GM12875 (cell line): ENCODE measurements around the gene RALGDS.

ENCODE experiments used
- H3K4me3 ChIP-seq: one replicate; pipeline ENCODE4 v1.5.1; 2011; ENCODE audit warnings: low read depth, low read length, control low read depth
- TF ChIP-seq, protein P1 (sequence below): IDR thresholded peaks from 2 replicates; pipeline ENCODE4 v1.5.1; 2011; ENCODE audit warnings: low read depth, mild to moderate bottlenecking, control low read depth, inconsistent platforms, low read length, moderate library complexity, borderline replicate concordance; ENCODE audit not compliant: insufficient read depth

The RALGDS gene

DNA sequence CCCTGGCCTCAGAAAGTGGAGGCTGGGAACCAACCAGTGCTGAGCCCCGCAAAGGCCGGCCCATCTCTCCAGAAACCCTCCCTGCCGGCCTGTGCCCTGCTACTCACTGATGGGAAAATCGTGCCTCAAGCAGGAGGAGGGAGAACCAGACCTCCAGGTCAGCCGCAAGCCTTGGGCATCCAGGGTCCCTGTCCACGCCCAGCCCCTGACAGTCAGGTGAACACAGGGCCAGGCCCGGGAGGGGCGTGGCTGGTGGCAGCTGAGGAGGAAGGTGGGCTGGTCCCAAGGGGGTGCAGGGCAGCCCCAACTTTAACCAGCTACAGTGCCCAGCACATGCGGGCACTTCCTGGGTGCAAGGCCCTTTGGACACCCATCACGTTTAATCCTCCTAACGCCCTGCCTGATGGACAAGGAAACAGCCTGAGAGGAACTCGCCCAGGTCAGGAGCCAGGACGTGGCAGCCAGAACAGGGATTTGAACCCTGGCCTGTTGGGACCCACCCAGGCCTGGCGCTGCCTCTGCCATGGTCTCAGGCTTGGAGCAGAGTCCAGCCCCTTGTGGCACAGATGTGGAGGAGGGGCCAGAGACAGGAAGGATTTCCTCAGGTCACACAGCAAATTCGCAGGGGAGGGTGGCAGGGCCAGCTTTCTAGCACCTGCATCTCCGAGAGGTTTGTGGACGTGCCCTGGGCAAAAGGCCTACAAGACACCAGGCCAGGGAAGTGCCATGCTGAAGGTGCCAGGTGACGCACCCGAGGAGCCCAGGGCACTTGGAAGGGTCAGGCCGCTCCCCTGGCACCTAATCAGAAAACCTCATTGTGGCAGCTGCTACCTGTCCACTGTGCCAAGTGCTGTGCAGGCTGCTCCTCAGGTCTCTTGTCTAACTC lies 4.5 kb downstream of the RALGDS start:
- H3K4me3 ChIP-seq: peak overlapping the region; percentile 55
- TF ChIP-seq, protein P1, sequence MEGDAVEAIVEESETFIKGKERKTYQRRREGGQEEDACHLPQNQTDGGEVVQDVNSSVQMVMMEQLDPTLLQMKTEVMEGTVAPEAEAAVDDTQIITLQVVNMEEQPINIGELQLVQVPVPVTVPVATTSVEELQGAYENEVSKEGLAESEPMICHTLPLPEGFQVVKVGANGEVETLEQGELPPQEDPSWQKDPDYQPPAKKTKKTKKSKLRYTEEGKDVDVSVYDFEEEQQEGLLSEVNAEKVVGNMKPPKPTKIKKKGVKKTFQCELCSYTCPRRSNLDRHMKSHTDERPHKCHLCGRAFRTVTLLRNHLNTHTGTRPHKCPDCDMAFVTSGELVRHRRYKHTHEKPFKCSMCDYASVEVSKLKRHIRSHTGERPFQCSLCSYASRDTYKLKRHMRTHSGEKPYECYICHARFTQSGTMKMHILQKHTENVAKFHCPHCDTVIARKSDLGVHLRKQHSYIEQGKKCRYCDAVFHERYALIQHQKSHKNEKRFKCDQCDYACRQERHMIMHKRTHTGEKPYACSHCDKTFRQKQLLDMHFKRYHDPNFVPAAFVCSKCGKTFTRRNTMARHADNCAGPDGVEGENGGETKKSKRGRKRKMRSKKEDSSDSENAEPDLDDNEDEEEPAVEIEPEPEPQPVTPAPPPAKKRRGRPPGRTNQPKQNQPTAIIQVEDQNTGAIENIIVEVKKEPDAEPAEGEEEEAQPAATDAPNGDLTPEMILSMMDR: no peak

DNA sequence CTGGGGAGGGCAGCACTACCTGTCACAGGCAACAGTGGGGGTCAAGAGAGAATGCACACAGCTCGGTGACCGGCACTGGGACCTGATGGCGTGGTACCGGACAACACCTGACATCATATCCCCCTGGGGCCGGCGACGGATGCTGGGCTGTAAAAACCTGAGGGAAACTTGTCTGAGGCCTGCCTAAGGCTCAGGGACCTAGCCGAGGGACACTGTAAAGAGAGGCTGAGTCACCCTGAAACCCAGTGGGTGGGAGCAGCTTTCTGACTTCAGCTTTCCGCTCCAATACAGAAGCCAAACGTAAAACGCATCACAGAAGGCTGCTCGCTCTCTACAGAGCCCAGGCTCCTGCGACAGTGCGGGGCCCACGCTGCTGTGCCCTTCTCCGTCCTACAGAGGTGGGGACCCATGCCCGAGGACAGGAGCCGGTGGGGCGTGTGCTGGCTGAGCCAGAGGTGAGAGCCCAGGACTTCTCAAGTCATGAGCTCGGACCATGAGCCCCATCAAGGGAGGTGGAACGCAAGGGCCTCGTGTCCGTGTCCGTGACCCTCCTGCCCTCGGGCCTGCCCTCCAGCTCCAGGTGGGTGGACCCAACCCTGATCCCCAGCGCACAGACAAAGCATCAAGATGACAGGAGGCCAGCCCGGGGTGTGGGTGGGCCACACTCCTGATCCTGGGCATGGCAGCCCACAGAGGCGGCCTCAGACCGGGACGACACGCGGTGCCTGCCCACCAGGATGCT lies 5.3 kb downstream of the RALGDS start:
- TF ChIP-seq, protein P1: no peak
- H3K4me3 ChIP-seq: peak overlapping the region; percentile 55

DNA sequence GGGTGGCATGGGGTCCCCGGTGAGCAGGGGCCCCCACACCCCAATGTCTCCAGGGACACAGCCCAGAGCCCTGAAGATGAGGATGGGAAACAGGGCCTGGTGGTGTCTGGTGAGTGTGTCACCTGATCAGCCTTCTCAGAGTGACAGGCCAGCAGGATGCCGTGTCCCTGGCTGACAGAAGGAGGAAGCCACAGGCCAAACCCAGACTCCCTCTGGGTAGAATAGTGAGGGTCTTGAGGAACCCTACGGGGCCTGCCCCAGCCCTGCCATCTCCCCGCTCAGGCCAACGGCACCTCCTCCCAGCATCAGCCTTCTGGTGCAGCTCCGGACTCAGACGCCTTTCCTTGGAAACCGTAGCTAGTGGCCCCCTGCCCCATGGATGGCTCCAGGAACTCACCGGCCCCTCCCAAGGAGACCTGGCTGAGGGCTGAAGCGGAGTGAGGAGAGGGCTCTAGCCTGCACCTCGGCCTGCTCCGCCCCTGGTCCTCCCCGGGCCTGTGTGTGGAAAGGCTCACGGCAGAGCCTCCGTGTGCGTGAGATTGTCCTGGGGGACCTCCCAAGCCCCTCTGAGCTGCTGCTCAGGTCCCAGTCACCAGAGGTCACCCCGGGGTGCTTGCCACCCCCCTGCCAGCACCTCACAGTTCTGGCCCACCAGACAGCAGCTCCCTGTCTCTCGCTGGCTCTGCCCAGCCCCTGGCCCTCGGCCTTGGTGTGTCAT lies 6.0 kb downstream of the RALGDS start:
- peak overlapping the region; percentile 46 for H3K4me3 ChIP-seq
- TF ChIP-seq, protein P1: no peak

DNA sequence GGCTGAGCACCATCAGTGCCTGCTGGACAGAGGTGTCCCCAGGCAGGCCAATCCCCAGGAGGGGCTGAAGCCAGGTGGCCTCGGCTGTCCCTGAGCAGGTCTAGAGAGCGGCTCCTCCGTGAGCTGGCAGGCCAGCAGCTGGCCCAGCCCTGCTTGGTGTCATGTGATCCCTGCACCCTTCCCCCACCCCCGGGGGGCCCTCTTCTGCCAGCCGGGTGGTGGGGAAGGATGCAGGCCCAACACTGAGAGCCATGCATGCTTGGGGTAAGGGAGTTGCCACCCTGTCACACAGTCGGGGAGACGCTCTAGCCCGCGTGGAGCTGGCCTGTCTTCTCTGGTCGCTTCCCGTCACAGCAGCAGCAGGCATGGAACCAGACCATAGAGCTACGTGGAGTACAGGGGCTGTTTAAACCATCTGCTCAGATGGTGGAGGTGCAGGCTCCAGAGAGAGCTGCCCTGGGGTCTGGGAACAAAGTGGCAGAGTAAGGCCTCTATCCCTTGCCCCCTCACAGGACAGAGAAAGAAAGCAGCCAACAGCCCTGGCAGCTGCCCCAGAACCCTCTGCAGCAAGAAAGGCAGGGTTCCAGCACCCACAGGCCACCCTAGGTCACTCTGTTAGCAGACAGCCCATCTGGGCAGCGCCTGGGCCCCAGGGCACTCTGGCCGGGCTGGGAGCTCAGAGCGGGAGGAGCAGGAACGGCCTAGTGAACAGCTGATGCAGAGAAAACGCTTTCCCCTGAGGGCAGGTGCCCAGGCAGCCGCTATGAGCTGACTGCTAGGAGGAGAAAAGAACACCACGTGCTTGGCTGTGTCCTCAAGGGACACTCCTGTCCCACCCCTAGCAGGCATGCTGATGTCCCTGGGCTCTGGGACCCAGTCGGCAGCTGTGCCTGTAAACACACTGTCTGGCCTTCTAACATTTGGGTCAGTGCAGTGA lies 6.8 kb downstream of the RALGDS start:
- TF ChIP-seq, protein P1: no peak
- H3K4me3 ChIP-seq: no peak overlapping the region

DNA sequence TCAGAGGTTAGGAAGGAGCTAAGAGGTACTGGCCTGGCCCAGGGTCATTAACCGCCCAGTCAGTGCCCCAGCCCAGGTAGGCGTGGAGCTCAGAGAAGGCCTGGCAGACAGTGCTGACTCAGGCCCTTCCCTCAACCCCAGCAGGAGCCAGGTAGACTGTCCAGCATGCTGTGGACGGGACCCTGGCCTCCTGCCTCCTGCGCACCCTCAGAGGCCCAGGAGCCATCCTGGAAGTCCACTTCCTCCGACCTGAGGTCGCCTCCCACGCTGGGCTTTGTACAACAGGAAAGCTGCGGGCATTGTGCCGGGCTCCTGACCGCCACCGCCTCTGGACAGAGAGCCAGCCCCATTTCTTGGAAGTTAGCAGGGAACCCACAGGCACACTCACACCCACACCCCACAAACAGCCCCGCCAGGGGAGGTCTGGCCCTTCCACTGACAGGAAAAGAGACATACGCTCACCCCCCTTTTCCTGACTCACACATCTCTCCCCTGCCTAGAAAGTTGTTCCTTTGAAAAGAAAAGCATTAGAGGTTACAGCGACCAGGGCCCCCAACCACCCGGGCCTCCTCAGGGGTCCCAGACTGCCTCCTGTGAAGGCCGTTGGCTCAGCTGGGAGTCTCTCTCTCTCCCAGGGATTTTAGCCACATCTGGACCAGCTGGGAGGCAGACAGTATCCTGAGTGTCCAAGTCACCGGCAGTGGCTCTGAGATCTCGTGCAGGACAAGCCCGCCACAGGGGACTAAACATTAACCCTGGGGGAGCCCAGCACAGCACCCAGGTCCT lies 7.7 kb downstream of the RALGDS start:
- no peak overlapping the region for H3K4me3 ChIP-seq
- TF ChIP-seq, protein P1: no peak

DNA sequence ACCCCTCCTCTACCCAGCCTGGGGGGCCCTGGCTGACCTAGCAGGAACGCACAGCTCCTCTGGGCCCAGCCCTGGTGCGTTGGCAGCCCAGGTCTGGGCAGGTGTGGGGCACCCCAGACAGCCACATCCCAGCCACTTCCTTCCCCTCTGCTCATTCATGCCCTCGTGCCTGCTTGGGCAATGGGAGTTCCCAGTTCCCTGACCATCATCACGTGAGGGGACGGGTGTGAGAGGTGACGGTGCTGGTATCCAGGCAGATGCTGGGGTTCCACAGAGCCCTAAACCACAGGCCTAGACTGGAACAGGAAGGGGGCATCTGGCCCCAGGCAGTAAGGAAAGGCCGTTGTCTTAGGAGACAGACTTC lies 8.4 kb downstream of the RALGDS start:
- TF ChIP-seq, protein P1: no peak
- no peak overlapping the region for H3K4me3 ChIP-seq
